HCT116 (cell line): ENCODE results near the gene CEP70.

ENCODE experiments used
- TCF7L2 ChIP-seq: IDR thresholded peaks from 2 replicates; pipeline ENCODE4 v1.7.0; 2011; ENCODE audit warnings: borderline replicate concordance, inconsistent platforms; ENCODE audit not compliant: insufficient read depth, insufficient read length; ENCODE audit errors: extremely low read depth
- TF ChIP-seq, protein P1 (sequence below), 3 experiments: fragments of 200-600 bp in 1 of 3; sonication (generic) in 1 of 3; IDR thresholded peaks in 2 of 3; conservative IDR thresholded peaks in 1 of 3; 2 replicates each; pipeline ENCODE4 v1.5.1; 2012 to 2017; ENCODE audit warnings: low read depth in 2 of 3, low read length in 2 of 3, antibody characterized with exemption in 1 of 3, borderline replicate concordance in 1 of 3, control low read depth in 1 of 3, mild to moderate bottlenecking in 1 of 3, mixed read lengths in 1 of 3, mixed run types in 1 of 3, moderate library complexity in 1 of 3; ENCODE audit not compliant: insufficient read depth in 1 of 3

DNA sequence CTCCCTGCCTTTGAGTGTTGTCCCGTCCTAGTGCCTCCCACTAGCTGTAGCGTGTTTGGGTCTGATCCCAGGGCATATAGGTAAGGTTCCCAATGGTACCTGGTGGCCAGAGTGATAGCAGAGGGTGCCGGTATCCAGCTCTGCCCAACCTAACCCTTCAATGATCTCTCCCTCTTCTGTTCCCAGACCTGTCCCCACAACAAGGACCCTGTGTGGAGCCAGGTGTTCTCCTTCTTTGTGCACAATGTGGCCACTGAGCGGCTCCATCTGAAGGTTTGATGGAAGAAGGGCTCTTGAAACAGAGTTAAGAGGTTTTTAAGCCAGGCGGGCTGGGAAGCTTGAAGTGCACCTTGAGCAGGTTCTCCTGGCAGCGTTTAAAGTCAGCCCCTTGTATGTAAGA is 124.2 kb downstream of the CEP70 start:
- TF ChIP-seq TCF7L2 = no peak
- TF ChIP-seq, protein P1, sequence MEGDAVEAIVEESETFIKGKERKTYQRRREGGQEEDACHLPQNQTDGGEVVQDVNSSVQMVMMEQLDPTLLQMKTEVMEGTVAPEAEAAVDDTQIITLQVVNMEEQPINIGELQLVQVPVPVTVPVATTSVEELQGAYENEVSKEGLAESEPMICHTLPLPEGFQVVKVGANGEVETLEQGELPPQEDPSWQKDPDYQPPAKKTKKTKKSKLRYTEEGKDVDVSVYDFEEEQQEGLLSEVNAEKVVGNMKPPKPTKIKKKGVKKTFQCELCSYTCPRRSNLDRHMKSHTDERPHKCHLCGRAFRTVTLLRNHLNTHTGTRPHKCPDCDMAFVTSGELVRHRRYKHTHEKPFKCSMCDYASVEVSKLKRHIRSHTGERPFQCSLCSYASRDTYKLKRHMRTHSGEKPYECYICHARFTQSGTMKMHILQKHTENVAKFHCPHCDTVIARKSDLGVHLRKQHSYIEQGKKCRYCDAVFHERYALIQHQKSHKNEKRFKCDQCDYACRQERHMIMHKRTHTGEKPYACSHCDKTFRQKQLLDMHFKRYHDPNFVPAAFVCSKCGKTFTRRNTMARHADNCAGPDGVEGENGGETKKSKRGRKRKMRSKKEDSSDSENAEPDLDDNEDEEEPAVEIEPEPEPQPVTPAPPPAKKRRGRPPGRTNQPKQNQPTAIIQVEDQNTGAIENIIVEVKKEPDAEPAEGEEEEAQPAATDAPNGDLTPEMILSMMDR (IDR thresholded peaks at IDR 0.05 in 2 of 3, conservative IDR thresholded peaks at IDR 0.05 in 1 of 3; ENCODE audit: borderline replicate concordance in 1 of 3, insufficient read depth in 1 of 3, low read depth in 2 of 3, low read length in 2 of 3) = no peak
